Lung (tissue), 12 donors: ENCODE measurements around the gene CSNK1A1. TPM values are rescaled to one million over a fixed set of nuclear protein-coding genes. Genes with fewer than 3 reads are reported as not detected.
A peak's percentile ranks its signal among the peaks of the same experiment; 100 is the strongest.

Source experiments
- ATAC-seq: fragments of 200-7000 bp; cut with Tn5 transposase; one replicate; pipeline ENCODE4 v1.9.1; 2020; ENCODE audit warnings: moderate number of reproducible peaks; ENCODE audit not compliant: insufficient read depth, low FRiP score
- DNase-seq, 3 donors: peaks; one replicate each; pipeline ENCODE4 v3.0.0-alpha.2; 2013 to 2017
- H3K27ac ChIP-seq, 2 donors: one replicate each; pipeline ENCODE4 v1.5.1; 2013; ENCODE audit warnings: mild to moderate bottlenecking in 2 of 2, moderate library complexity in 2 of 2, control low read depth in 1 of 2, inconsistent platforms in 1 of 2, low read depth in 1 of 2, low read length in 1 of 2
- H3K27me3 ChIP-seq, 3 donors: one replicate each; pipeline ENCODE4 v1.5.1; 2013; ENCODE audit warnings: low read length in 2 of 3; ENCODE audit not compliant: control insufficient read depth in 3 of 3, insufficient read depth in 3 of 3
- H3K36me3 ChIP-seq, 4 donors: one replicate each; pipeline ENCODE4 v1.5.1; 2013; ENCODE audit warnings: low read length in 4 of 4, mild to moderate bottlenecking in 1 of 4, moderate library complexity in 1 of 4; ENCODE audit not compliant: control insufficient read depth in 4 of 4, insufficient read depth in 4 of 4
- H3K4me1 ChIP-seq, 5 donors: one replicate each; pipeline ENCODE4 v1.5.1; 2013; ENCODE audit warnings: low read length in 5 of 5, mild to moderate bottlenecking in 2 of 5, moderate library complexity in 1 of 5; ENCODE audit not compliant: control insufficient read depth in 5 of 5, insufficient read depth in 5 of 5
- H3K4me3 ChIP-seq: one replicate; pipeline ENCODE4 v1.5.1; 2013; ENCODE audit warnings: mild to moderate bottlenecking, control low read depth, moderate library complexity
- H3K9ac ChIP-seq, 2 donors: one replicate each; pipeline ENCODE4 v1.5.1; 2013; ENCODE audit warnings: low read length in 2 of 2, control low read depth in 1 of 2; ENCODE audit not compliant: insufficient read depth in 1 of 2
- H3K9me3 ChIP-seq, 4 donors: one replicate each; pipeline ENCODE4 v1.5.1; 2013; ENCODE audit warnings: low read length in 3 of 4, mild to moderate bottlenecking in 1 of 4, moderate library complexity in 1 of 4; ENCODE audit not compliant: control insufficient read depth in 4 of 4, insufficient read depth in 3 of 4
- CTCF ChIP-seq: IDR thresholded peaks from 2 replicates; pipeline ENCODE4 v1.5.1; 2012; ENCODE audit warnings: mild to moderate bottlenecking; ENCODE audit errors: control extremely low read depth, extremely low read depth
- WGBS, 2 donors: extraction: QIAGEN DNeasy Blood & Tissue Kit; methylation state at CpG; one replicate each; pipeline ENCODE4 v1.1.7; 2013; 5-methylcytosine and 5-hydroxymethylcytosine counted together
- polyA plus RNA-seq, 2 donors: library from polyadenylated mRNA; stranded (reverse); fragments of 200-250 nt; gene quantifications; one replicate each; pipeline ENCODE4 v1.2.1, GENCODE V29; 2013
- total RNA-seq, 2 donors: library from RNA; depleted of rRNA in 1 of 2; stranded (reverse); fragments of >200 nt in 1 of 2; gene quantifications; one replicate each; pipeline ENCODE4 v1.2.1, GENCODE V29; 2014 to 2021
- donor health status: control.
- donor health status: control.
- donor health status: Bipolar disorder and iron deficiency.
- donor health status: healthy.
- donor health status: DM: yes; HTN: yes; CAD: no.

Gene CSNK1A1
- total and polyA plus RNA-seq, 4 donors, result 48.6 to 299 (median 193) TPM

GRCh38 chr5:149450199-149450598 is 101.0 kb downstream of the CSNK1A1 start:
- H3K27ac ChIP-seq, result peak overlapping the region; percentile 75 to 82
- H3K4me3 ChIP-seq, result no peak overlapping the region
- peaks cover 7 to 44% (median 25%) of the 10 kb centered on the region in 5 donors for H3K4me1 ChIP-seq
- WGBS, 2 donors, result 50 to 55% methylated on average over 3 of the region's 3 CpGs
- DNase-seq, result peak; percentile 92 to 97 (median 93)
- no peaks in the 10 kb centered on the region for H3K27me3 ChIP-seq
- ATAC-seq, result no peak
- H3K9ac ChIP-seq, result peak overlapping the region in 1 of 2 donors; percentile 23
- no peaks in the 10 kb centered on the region for H3K9me3 ChIP-seq
- no peaks in the 10 kb centered on the region for H3K36me3 ChIP-seq
- TF ChIP-seq CTCF, result no peak

GRCh38 chr5:149448831-149449714 is 102.2 kb downstream of the CSNK1A1 start:
- no peaks in the 10 kb centered on the region for H3K27me3 ChIP-seq
- WGBS, 2 donors, result 83 to 87% methylated on average over 7 of the region's 7 CpGs
- H3K36me3 ChIP-seq, result no peaks in the 10 kb centered on the region
- DNase-seq (peak in 1 of 3 donors; percentile 53), ATAC-seq (no peak)
- H3K9ac ChIP-seq, result no peak overlapping the region
- H3K27ac ChIP-seq, result peak overlapping the region in 1 of 2 donors; percentile 75
- H3K9me3 ChIP-seq, result no peaks in the 10 kb centered on the region
- no peak overlapping the region for H3K4me3 ChIP-seq
- H3K4me1 ChIP-seq, result peaks cover 6 to 44% (median 25%) of the 10 kb centered on the region in 5 donors
- TF ChIP-seq CTCF, result no peak

GRCh38 chr5:149448431-149448830 is 102.8 kb downstream of the CSNK1A1 start:
- Histone ChIP-seq H3K36me3 (no peaks in the 10 kb centered on the region), H3K9ac (no peak overlapping the region), H3K27me3 (no peaks in the 10 kb centered on the region), H3K9me3 (no peaks in the 10 kb centered on the region), H3K27ac (peak overlapping the region in 1 of 2 donors; percentile 68), H3K4me3 (no peak overlapping the region), H3K4me1 (peaks cover under 1 to 44% (median 25%) of the 10 kb centered on the region in 5 donors)
- ATAC-seq, result no peak
- DNase-seq, result no peak
- TF ChIP-seq CTCF, result no peak
- 75 to 86% methylated on average over 4 of the region's 4 CpGs for WGBS, 2 donors
